BJ (cell line): ENCODE results near the gene DTNA. TPM values are rescaled to one million over a fixed set of nuclear protein-coding genes. Genes with fewer than 3 reads are reported as not detected.
"Not testable (repeated sequence)": the region's sequence is repeated elsewhere in the genome, so short reads cannot be mapped to it uniquely, and the experiment has no call there.

Experiments used
- CTCF ChIA-PET: fragments of 350-600 bp; formaldehyde crosslinking; extraction: SDS; loops from one replicate; lab custom pipeline; 2021; ENCODE audit warnings: antibody characterized with exemption, inconsistent platforms; lab: Yijun Ruan, JAX
- POLR2A ChIA-PET: fragments of 300-600 bp; sonication (Branson Sonifier 250); formaldehyde crosslinking; extraction: SDS; loops from one replicate; lab custom pipeline; 2021; ENCODE audit warnings: antibody characterized with exemption; lab: Charles Lee
- DNase-seq: peaks from one replicate; pipeline ENCODE4 v3.0.0-alpha.2; 2011; ENCODE audit warnings: low read depth
- H3K27me3 ChIP-seq: 2 replicates; pipeline ENCODE4 v1.6.0; 2011; ENCODE audit warnings: low read length; ENCODE audit not compliant: control insufficient read depth, insufficient read depth
- H3K36me3 ChIP-seq: 2 replicates; pipeline ENCODE4 v1.5.1; 2011; ENCODE audit warnings: low read length; ENCODE audit not compliant: control insufficient read depth, insufficient read depth
- H3K4me3 ChIP-seq: 2 replicates; pipeline ENCODE4 v1.5.1; 2011; ENCODE audit warnings: low read depth, mild to moderate bottlenecking, control low read depth, low read length
- CTCF ChIP-seq: IDR thresholded peaks from 2 replicates; pipeline ENCODE4 v1.5.1; 2011; ENCODE audit warnings: low read depth, mild to moderate bottlenecking, control low read depth, inconsistent platforms, low read length, moderate library complexity; ENCODE audit not compliant: insufficient read depth
- polyA plus RNA-seq: library from polyadenylated mRNA; depleted of rRNA; stranded (reverse); fragments of >200 nt; gene quantifications from 2 replicates; pipeline ENCODE4 v1.2.3, GENCODE V29; 2011

Gene DTNA
- polyA plus RNA-seq, 1 experiment: 4.9 TPM

GRCh38 chr18:34904994-34905393 lies 194.9 kb downstream of the DTNA start:
- Histone ChIP-seq H3K27me3 (no peaks in the 10 kb centered on the region), H3K36me3 (no peaks in the 10 kb centered on the region), H3K4me3 (no peak overlapping the region)
- DNase-seq: no peak
- ChIA-PET CTCF (interaction anchor here (0.7 kb wide), 1 partner anchor 535 kb away, joined by 3 read pairs; no protein-coding TSS in a partner anchor), POLR2A (no interaction called here)
- no peak for TF ChIP-seq CTCF

GRCh38 chr18:34906985-34907384 lies 196.9 kb downstream of the DTNA start:
- POLR2A ChIA-PET, DNase-seq, H3K4me3 ChIP-seq, CTCF ChIA-PET, H3K27me3 ChIP-seq, H3K36me3 ChIP-seq: not testable (repeated sequence)

GRCh38 chr18:34909637-34910364 lies 199.7 kb downstream of the DTNA start:
- TF ChIP-seq CTCF: no peak
- DNase-seq: peak; percentile 7
- POLR2A ChIA-PET: no interaction called here
- no peaks in the 10 kb centered on the region for H3K27me3 ChIP-seq
- CTCF ChIA-PET: interaction anchor here (0.8 to 1.2 kb wide), 2 partner anchors 25 to 45 kb away, joined by 4 read pairs; no protein-coding TSS in a partner anchor
- H3K4me3 ChIP-seq: no peak overlapping the region
- no peaks in the 10 kb centered on the region for H3K36me3 ChIP-seq

GRCh38 chr18:34911081-34911480 lies 201.0 kb downstream of the DTNA start:
- no peak for DNase-seq
- CTCF ChIA-PET: interaction anchor here (0.6 kb wide), 1 partner anchor 39 kb away, joined by 3 read pairs; no protein-coding TSS in a partner anchor
- no peaks in the 10 kb centered on the region for H3K36me3 ChIP-seq
- H3K4me3 ChIP-seq: no peak overlapping the region
- TF ChIP-seq CTCF: no peak
- POLR2A ChIA-PET: no interaction called here
- H3K27me3 ChIP-seq: no peaks in the 10 kb centered on the region

GRCh38 chr18:34911661-34912384 lies 201.7 kb downstream of the DTNA start:
- H3K4me3 ChIP-seq: no peak overlapping the region
- CTCF ChIA-PET: interaction anchor here (1.8 kb wide), 1 partner anchor 44 kb away, joined by 5 read pairs; no protein-coding TSS in a partner anchor
- TF ChIP-seq CTCF: peak; percentile 24; the same call in 1 of the 2 replicates
- POLR2A ChIA-PET: no interaction called here
- no peaks in the 10 kb centered on the region for H3K36me3 ChIP-seq
- H3K27me3 ChIP-seq: no peaks in the 10 kb centered on the region
- peak; percentile 53 for DNase-seq
